IPS-18a (cell line): Measurements from ENCODE around the gene SLC13A1.
"Not testable (repeated sequence)": the region's sequence is repeated elsewhere in the genome, so short reads cannot be mapped to it uniquely, and the experiment has no call there.

Source experiments
- H3K27ac ChIP-seq: one replicate; pipeline ENCODE4 v1.5.1; 2013; ENCODE audit warnings: low read length
- H3K27me3 ChIP-seq: one replicate; pipeline ENCODE4 v1.6.1; 2013; ENCODE audit warnings: mild to moderate bottlenecking, low read length; ENCODE audit not compliant: control insufficient read depth, insufficient read depth
- H3K36me3 ChIP-seq: one replicate; pipeline ENCODE4 v1.6.1; 2013; ENCODE audit warnings: low read depth, low read length; ENCODE audit not compliant: control insufficient read depth
- H3K4me1 ChIP-seq: one replicate; pipeline ENCODE4 v1.6.1; 2013; ENCODE audit warnings: low read depth, low read length; ENCODE audit not compliant: control insufficient read depth
- H3K4me3 ChIP-seq: one replicate; pipeline ENCODE4 v1.5.1; 2013; ENCODE audit warnings: low read length
- H3K9ac ChIP-seq: one replicate; pipeline ENCODE4 v1.6.1; 2013; ENCODE audit warnings: mild to moderate bottlenecking, low read length, moderate library complexity
- H3K9me3 ChIP-seq: one replicate; pipeline ENCODE4 v1.6.1; 2013; ENCODE audit warnings: low read depth, low read length; ENCODE audit not compliant: control insufficient read depth

SLC13A1 gene, protein sequence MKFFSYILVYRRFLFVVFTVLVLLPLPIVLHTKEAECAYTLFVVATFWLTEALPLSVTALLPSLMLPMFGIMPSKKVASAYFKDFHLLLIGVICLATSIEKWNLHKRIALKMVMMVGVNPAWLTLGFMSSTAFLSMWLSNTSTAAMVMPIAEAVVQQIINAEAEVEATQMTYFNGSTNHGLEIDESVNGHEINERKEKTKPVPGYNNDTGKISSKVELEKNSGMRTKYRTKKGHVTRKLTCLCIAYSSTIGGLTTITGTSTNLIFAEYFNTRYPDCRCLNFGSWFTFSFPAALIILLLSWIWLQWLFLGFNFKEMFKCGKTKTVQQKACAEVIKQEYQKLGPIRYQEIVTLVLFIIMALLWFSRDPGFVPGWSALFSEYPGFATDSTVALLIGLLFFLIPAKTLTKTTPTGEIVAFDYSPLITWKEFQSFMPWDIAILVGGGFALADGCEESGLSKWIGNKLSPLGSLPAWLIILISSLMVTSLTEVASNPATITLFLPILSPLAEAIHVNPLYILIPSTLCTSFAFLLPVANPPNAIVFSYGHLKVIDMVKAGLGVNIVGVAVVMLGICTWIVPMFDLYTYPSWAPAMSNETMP

DNA sequence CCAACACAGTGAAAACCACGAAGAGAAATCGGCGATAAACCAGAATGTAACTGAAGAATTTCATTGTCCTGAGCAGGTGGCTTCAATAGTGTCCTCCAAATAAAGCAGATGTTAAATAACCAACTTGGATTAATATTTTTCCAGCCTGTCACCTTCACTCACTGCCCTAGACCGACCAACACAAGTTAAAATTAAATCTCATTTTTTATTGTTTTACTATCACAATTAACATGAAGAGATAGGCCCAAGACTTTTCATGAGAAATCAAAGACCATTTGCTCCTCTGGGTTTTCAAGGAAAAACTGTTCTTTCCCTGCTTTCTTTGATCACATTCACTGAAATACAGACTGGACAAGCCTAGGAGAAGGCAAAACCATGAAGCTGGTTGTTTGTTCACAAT lies at the start of gene SLC13A1:
TSS of gene SLC13A1 (minus strand) at position 87 of the 400 bp plus-strand sequence. CDS start at position 64, 23 bp downstream.
- no peak within 1 kb of the TSS for H3K4me3 ChIP-seq
- H3K9ac ChIP-seq: no peak within 1 kb of the TSS
- no peaks in the 10 kb centered on the region for H3K27me3 ChIP-seq
- H3K27ac ChIP-seq: no peak within 1 kb of the TSS
- H3K36me3 ChIP-seq: no peaks in the 10 kb centered on the region
- H3K9me3 ChIP-seq: no peaks in the 10 kb centered on the region
- no peaks in the 10 kb centered on the region for H3K4me1 ChIP-seq

DNA sequence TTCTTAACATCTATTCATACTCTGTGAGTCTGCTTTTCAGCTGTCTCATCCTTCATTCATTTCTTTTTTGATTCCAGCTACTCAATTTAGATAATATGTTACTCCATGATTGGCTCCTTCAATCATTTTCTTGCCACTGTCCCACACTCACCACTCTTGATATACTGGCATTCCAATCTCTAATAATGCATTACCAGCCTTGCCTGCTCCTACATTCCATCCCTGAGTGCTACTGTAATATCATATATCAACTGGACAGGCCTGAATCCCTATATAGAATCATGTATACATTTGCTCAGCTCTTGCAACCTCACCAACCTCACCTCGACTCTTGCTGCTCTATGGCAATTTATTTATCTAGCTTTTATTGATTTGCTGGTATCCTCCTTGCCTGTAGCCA lies 45.0 kb upstream of the SLC13A1 start:
- Histone ChIP-seq H3K27ac (no peak overlapping the region), H3K9ac (no peak overlapping the region), H3K27me3 (no peaks in the 10 kb centered on the region), H3K4me3 (no peak overlapping the region), H3K9me3 (no peaks in the 10 kb centered on the region), H3K4me1 (no peaks in the 10 kb centered on the region), H3K36me3 (no peaks in the 10 kb centered on the region)

DNA sequence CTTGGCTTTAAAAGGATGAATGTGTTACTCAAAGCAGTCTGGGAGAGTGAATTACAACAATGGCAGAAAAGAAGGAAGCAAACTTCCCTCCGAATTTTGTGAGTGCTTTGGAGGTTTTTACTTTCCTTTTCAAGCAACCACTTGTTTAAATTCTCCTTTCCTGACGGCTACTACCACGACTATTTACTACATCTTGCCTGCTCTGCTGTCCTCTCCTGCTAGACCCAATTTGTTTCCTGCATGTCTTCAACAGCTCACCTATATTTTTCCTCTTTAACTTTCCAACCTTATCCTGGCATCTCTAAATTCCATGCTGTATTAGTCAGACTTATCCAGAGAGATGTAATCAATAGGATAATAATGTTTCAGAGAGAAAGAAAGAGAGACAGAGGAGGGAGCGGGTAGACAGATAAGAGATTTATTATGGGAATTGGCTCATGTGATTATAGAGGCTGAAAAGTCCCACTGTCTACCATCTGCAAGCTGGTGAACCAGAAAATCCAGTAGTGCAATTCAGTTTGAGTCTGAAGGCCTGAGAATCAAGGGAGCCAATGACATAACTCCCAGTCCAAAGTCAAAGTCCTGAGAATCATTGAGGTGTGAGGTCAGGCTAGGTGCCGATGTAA lies 42.8 kb upstream of the SLC13A1 start:
- Histone ChIP-seq H3K9me3 (no peaks in the 10 kb centered on the region), H3K4me3 (no peak overlapping the region), H3K27ac (no peak overlapping the region), H3K27me3 (no peaks in the 10 kb centered on the region), H3K4me1 (no peaks in the 10 kb centered on the region), H3K36me3 (no peaks in the 10 kb centered on the region), H3K9ac (no peak overlapping the region)

DNA sequence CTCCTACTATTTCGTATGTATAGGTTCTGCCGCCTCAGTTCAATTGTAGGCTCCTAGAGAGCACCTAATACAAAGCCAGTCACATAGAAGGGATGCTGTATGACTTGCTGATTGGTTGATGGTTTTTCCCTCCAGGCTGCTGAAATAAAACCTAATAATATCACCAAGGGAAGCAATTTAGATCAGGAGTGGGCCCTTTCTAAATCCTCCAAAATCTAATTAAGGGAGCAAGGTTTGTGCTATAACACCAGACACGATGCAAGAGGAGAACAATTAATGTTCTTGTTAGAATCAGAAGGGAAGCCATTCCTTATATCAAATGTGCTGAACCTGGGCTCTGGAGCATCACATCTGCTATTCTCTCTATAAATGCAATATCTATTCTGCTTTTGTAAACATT lies 42.0 kb upstream of the SLC13A1 start:
- no peaks in the 10 kb centered on the region for H3K4me1 ChIP-seq
- H3K9ac ChIP-seq: no peak overlapping the region
- H3K36me3 ChIP-seq: no peaks in the 10 kb centered on the region
- no peak overlapping the region for H3K27ac ChIP-seq
- H3K9me3 ChIP-seq: no peaks in the 10 kb centered on the region
- no peaks in the 10 kb centered on the region for H3K27me3 ChIP-seq
- H3K4me3 ChIP-seq: no peak overlapping the region

DNA sequence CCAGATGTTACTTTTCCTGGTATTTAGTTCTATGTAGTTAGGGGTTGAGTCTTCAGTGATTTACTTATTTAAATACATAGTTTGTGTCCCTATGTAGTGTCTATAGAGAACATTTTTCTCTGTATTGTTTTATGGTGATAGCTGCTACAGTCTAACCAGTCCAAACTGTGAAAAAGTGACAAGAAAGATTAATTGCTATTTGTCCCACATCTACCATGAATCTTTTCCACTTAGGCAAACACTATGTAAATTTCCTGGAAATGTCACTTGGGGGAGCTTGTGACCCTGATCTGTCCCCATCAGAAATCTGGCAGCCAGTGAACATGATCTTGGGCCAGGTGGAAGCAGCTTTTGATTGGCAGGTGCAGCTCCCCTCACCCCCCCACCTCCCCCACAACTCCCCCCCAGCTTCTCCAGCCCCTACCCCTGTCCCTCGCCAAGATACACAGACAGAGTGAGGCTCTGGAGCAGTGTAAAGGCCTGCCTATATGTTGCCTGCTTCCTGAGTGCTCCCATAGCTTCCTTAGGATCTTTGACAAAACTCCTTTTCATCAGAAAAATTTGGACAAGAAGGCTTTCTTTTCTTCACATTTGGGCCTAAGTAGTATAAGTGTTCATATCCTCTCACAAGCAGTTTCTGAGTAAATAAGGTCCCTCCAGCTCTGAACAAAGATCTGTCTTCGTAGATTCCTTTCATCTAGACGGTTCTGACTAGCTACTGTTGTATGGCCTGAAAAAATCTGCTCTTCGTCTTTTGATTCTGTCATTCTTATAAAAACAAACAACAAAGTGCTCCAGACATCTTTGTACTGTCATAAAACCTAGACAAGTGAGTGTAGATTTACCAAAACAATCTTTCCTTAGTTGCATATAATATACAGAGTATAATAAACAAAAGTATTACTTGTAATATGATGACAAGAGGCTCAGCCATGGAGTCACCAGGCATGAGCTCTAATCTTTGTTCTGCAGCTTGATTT lies 31.5 kb upstream of the SLC13A1 start:
- Histone ChIP-seq H3K4me1 (peaks cover 8% of the 10 kb centered on the region), H3K9ac (no peak overlapping the region), H3K27ac (no peak overlapping the region), H3K36me3 (no peaks in the 10 kb centered on the region), H3K4me3 (no peak overlapping the region), H3K27me3 (no peaks in the 10 kb centered on the region), H3K9me3 (no peaks in the 10 kb centered on the region)

DNA sequence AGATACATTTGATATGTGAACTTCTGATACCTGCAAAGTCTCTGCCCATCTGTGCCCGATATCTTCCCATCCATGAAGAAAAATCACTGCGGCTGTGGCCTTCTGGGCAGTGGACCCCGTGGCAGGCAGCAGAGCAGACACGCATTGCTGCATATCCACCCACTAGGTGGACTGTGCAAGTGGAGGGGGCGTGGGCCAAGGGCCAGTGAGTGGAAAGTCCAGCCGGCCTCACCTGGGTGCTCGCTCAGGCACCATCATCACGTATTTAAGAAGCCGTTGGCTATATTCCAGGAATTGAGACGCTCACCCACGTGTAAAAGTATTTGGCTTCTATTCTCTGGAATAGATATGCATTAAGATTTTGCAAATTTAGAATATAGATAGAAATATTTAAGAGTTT lies 30.8 kb upstream of the SLC13A1 start:
- Histone ChIP-seq H3K36me3 (no peaks in the 10 kb centered on the region), H3K4me3 (no peak overlapping the region), H3K27ac (no peak overlapping the region), H3K9me3 (no peaks in the 10 kb centered on the region), H3K9ac (no peak overlapping the region), H3K27me3 (no peaks in the 10 kb centered on the region), H3K4me1 (peaks cover 8% of the 10 kb centered on the region)

DNA sequence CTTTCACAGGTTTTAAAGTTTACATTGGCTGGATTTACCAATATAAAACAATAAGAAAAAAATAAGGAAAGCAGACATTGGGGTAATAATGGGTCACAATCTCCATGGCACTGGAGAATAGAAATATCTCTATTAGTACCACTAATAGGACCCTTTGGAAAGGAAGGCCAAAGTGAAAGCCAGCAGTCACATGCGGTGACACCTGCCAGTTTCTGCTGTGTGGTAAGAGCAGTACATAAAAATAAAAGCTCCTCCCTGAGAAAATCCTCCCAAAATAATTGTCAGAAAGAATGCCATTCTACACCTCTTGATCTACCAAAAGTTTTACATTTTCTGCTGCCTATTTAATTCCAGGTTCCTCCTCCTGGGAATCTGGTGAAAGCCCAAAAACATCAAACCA lies 30.4 kb upstream of the SLC13A1 start:
- no peak overlapping the region for H3K27ac ChIP-seq
- peaks cover 8% of the 10 kb centered on the region for H3K4me1 ChIP-seq
- H3K4me3 ChIP-seq: no peak overlapping the region
- H3K36me3 ChIP-seq: no peaks in the 10 kb centered on the region
- H3K9me3 ChIP-seq: no peaks in the 10 kb centered on the region
- H3K27me3 ChIP-seq: no peaks in the 10 kb centered on the region
- H3K9ac ChIP-seq: no peak overlapping the region

DNA sequence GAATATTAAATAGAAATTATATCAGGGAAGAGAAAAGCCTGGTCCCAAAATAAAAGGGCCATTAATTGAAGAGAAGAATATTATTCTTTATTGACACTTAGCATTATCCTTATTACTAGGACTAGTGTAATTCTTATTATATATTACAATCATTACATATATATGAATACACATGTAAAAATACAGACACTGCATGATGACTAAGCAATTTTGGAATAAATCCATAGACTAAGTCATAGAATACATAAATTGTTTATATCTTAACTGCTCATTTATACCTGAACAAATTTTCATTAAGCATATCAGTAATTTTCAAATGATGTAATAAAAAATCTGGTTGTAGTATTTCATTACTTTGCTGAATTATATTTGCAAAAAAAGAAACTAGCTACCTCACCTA lies 29.7 kb upstream of the SLC13A1 start:
- H3K4me3 ChIP-seq: no peak overlapping the region

DNA sequence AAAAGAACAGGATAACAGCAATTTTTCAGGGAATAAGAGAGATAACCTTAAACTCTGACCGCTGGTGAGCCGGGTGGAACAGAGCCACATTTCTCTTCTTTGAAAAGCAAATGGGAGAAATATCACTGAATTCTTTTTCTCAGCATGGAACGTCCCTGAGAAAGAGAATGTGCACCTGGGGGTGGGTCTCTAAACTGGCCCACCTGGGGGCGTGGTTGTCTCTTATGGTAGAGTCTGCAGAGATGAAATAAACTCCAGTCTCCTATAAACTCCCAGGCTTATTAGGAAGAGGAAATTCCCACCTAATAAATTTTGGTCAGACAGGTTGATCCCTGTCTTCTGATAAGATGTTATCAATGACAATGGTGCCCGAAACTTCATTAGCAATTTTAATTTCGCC lies 27.9 kb upstream of the SLC13A1 start:
- H3K4me1 ChIP-seq, H3K9ac ChIP-seq, H3K9me3 ChIP-seq, H3K27ac ChIP-seq, H3K4me3 ChIP-seq, H3K27me3 ChIP-seq, H3K36me3 ChIP-seq: not testable (repeated sequence)

More for the DNA sequence above, 29.7 kb upstream of the SLC13A1 start:
- Histone ChIP-seq H3K27me3 (no peaks in the 10 kb centered on the region), H3K9me3 (no peaks in the 10 kb centered on the region), H3K9ac (no peak overlapping the region), H3K36me3 (no peaks in the 10 kb centered on the region), H3K4me1 (peaks cover 8% of the 10 kb centered on the region), H3K27ac (no peak overlapping the region)

DNA sequence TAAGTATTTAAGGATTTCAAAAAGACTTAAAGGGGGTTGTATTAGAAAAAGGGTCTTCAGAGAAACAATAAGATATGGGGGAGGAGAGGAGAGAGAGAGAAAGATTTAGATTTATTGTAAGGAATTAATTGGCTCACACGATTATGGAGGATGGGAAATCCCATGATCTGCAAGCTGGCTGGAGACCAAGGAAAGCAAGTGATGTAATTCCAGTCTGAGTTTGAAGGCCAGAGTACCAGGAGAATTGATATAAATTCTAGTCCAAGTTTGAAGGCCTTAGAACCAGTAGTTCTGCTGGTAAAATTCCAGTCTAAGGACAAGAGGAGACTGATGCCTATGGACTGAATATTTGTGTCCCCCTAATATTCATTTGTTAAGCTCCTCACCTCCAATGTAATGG lies 20.6 kb upstream of the SLC13A1 start:
- Histone ChIP-seq H3K9ac (no peak overlapping the region), H3K4me3 (no peak overlapping the region), H3K4me1 (no peaks in the 10 kb centered on the region), H3K27ac (no peak overlapping the region), H3K9me3 (peaks cover 10% of the 10 kb centered on the region), H3K27me3 (no peaks in the 10 kb centered on the region), H3K36me3 (no peaks in the 10 kb centered on the region)

DNA sequence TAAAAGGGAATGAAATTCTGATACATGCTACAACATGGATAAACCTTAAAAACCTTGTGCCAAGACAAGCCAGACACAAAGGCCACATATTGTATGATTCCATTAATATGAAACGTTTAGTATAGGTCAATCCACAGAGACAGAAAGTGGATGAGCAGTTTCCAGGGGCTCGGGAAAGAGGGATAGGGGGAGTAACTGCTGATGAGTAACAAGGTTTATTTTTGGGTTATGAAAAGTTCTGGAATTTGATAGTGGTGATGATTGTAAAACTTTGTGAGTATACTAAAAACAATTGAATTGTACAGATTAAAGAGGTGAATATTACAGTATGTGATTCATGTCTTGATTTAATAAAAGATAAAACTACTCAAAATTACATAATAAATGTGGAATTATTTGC lies 19.1 kb upstream of the SLC13A1 start:
- no peaks in the 10 kb centered on the region for H3K27me3 ChIP-seq
- no peak overlapping the region for H3K27ac ChIP-seq
- no peak overlapping the region for H3K9ac ChIP-seq
- no peak overlapping the region for H3K4me3 ChIP-seq
- H3K9me3 ChIP-seq: peaks cover 20% of the 10 kb centered on the region
- H3K4me1 ChIP-seq: no peaks in the 10 kb centered on the region
- H3K36me3 ChIP-seq: no peaks in the 10 kb centered on the region
